Vagina (tissue), 2 donors: ENCODE results near the gene EML3.

Experiments
- POLR2A ChIP-seq, 2 donors: fragments of 450-650 bp; IDR thresholded peaks; one replicate each; pipeline ENCODE4 v1.6.1; 2017; ENCODE audit warnings: antibody characterized with exemption in 2 of 2, mild to moderate bottlenecking in 2 of 2, moderate library complexity in 2 of 2
- POLR2AphosphoS5 ChIP-seq, 2 donors: sonication (generic); formaldehyde crosslinking; IDR thresholded peaks; one replicate each; pipeline ENCODE4 v1.9.0; 2017; ENCODE audit warnings: antibody characterized with exemption in 2 of 2, mild to moderate bottlenecking in 2 of 2, low read depth in 1 of 2; ENCODE audit not compliant: insufficient read depth in 1 of 2
- TF ChIP-seq, protein P1 (sequence below), 3 experiments: fragments of 450-650 bp in 2 of 3; fragments of 200-600 bp in 1 of 3; sonication (generic) in 1 of 3; IDR thresholded peaks; one replicate each; pipeline ENCODE4 v1.5.1; 2017 to 2019; ENCODE audit warnings: antibody characterized with exemption in 3 of 3, mild to moderate bottlenecking in 2 of 3, moderate library complexity in 2 of 3

DNA sequence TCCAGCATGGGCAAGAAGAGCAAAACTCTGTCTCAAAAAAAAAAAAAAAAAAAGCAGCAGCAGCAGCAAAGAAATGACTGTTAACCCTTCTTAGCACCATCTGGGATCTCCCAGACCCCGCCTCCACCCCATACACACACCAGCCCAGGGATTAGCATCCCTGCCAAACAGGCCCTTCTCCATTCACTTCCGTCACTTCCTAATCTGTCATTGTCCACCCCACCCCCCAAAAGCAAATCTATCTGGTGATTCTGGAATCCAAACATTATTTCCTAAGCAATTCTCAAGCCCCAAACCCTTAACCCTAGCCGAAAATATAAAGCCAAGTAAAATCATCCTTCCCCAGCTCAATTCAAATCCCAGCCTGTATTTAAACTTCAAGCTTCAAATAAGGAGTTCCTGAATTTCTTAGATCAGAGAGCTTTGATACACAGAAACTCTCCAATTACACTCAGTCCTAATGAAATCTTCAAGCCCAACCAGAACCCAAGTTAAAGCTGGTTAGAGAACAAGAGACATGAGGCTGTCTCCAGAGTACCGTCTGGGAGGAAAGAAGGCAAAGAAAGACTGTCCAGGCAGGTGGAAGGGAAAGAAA, 60.0 kb downstream of the EML3 start:
- TF ChIP-seq, protein P1, sequence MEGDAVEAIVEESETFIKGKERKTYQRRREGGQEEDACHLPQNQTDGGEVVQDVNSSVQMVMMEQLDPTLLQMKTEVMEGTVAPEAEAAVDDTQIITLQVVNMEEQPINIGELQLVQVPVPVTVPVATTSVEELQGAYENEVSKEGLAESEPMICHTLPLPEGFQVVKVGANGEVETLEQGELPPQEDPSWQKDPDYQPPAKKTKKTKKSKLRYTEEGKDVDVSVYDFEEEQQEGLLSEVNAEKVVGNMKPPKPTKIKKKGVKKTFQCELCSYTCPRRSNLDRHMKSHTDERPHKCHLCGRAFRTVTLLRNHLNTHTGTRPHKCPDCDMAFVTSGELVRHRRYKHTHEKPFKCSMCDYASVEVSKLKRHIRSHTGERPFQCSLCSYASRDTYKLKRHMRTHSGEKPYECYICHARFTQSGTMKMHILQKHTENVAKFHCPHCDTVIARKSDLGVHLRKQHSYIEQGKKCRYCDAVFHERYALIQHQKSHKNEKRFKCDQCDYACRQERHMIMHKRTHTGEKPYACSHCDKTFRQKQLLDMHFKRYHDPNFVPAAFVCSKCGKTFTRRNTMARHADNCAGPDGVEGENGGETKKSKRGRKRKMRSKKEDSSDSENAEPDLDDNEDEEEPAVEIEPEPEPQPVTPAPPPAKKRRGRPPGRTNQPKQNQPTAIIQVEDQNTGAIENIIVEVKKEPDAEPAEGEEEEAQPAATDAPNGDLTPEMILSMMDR (IDR thresholded peaks at IDR 0.05), result no peak
- TF ChIP-seq POLR2A (IDR thresholded peaks at IDR 0.05) (no peak), POLR2AphosphoS5 (IDR thresholded peaks at IDR 0.05; ENCODE audit: insufficient read depth in 1 of 2, low read depth in 1 of 2) (no peak)
